DOHH2 (cell line): ENCODE measurements around the gene GLDC.

Experiments used
- H3F3A ChIP-seq: fragments of 200-600 bp; sonication (generic), shearing (Covaris generic); 2 replicates; pipeline ENCODE4 v1.6.0; 2016; ENCODE audit warnings: antibody characterized with exemption, mild to moderate bottlenecking; ENCODE audit not compliant: control insufficient read depth, insufficient read depth
- H3K27ac ChIP-seq: fragments of 200-600 bp; sonication (generic); 2 replicates; pipeline ENCODE4 v1.5.1; 2014; ENCODE audit warnings: low read depth, mild to moderate bottlenecking, low read length, moderate library complexity
- H3K27me3 ChIP-seq: fragments of 200-600 bp; sonication (generic); 2 replicates; pipeline ENCODE4 v1.6.1; 2014; ENCODE audit warnings: mild to moderate bottlenecking, low read length, mixed read lengths; ENCODE audit not compliant: control insufficient read depth
- H3K36me3 ChIP-seq: fragments of 200-600 bp; sonication (generic); 2 replicates; pipeline ENCODE4 v1.6.1; 2014; ENCODE audit warnings: mild to moderate bottlenecking, low read length, moderate library complexity, mixed read lengths; ENCODE audit not compliant: control insufficient read depth
- H3K4me1 ChIP-seq: fragments of 200-600 bp; sonication (generic); 2 replicates; pipeline ENCODE4 v1.6.1; 2014; ENCODE audit warnings: mild to moderate bottlenecking, low read length, mixed read lengths; ENCODE audit not compliant: control insufficient read depth
- H3K4me2 ChIP-seq: fragments of 200-600 bp; sonication (generic); 2 replicates; pipeline ENCODE4 v1.6.0; 2014; ENCODE audit warnings: mild to moderate bottlenecking, low read length, moderate library complexity
- H3K4me3 ChIP-seq: fragments of 200-600 bp; sonication (generic); 2 replicates; pipeline ENCODE4 v1.5.1; 2014; ENCODE audit warnings: mild to moderate bottlenecking, low read length, mixed read lengths
- H3K79me2 ChIP-seq: fragments of 200-600 bp; sonication (generic); 2 replicates; pipeline ENCODE4 v1.6.1; 2014; ENCODE audit warnings: mild to moderate bottlenecking, low read length, mixed read lengths; ENCODE audit not compliant: control insufficient read depth
- H3K9me2 ChIP-seq: fragments of 200-600 bp; sonication (generic); replicated peaks from 2 replicates; pipeline ENCODE4 v1.6.1; 2014; ENCODE audit warnings: mild to moderate bottlenecking, low read length, mixed read lengths; ENCODE audit not compliant: control insufficient read depth
- H3K9me3 ChIP-seq: fragments of 200-600 bp; sonication (generic); 2 replicates; pipeline ENCODE4 v1.6.1; 2014; ENCODE audit warnings: antibody characterized with exemption, low read length, mixed read lengths; ENCODE audit not compliant: control insufficient read depth, insufficient read depth
- H4K20me1 ChIP-seq: fragments of 200-600 bp; sonication (generic); 2 replicates; pipeline ENCODE4 v1.6.0; 2014; ENCODE audit warnings: low read depth, mild to moderate bottlenecking, antibody characterized with exemption, low read length, moderate library complexity; ENCODE audit not compliant: control insufficient read depth, insufficient read depth
- CTCF ChIP-seq: fragments of 200-600 bp; sonication (generic); IDR thresholded peaks from one replicate; pipeline ENCODE4 v1.5.1; 2014; ENCODE audit warnings: antibody characterized with exemption, mild to moderate bottlenecking, low read depth, low read length; ENCODE audit not compliant: poor library complexity, severe bottlenecking
- EZH2phosphoT487 ChIP-seq: fragments of 200-600 bp; sonication (generic); IDR thresholded peaks from 2 replicates; pipeline ENCODE4 v1.6.1; 2017; ENCODE audit warnings: borderline replicate concordance, mild to moderate bottlenecking, antibody characterized with exemption, low read length, moderate library complexity, mixed read lengths

Gene GLDC

DNA sequence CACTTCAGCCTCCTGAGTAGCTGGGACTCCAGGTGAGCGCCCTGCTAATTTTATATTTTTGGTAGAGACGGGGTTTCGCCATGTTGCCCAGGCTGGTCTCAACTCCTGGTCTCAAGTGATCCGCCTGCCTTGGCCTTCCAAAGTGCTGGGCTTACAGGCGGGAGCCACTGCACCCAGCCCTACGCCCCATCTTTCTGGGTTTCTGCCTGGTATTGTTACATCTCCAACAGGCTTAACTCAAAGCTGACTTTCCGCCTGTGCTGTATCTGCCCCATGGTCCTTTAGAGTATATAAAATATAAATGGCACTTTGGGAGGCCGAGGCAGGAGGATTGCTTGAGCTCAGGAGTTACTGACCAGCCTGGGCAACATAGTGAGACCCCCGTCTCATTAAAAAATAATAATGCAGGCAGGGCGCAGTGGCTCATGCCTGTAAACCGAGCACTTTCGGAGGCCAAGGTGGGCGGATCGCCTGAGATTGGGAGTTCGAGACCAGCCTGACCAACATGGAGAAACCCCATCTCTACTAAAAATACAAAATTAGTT is 36.5 kb upstream of the GLDC start:
- Histone ChIP-seq H3K27ac (peak overlapping the region; percentile 96), H3K4me2 (peak overlapping the region; percentile 76), H3K9me2 (no peaks in the 10 kb centered on the region), H3K27me3 (no peaks in the 10 kb centered on the region), H3K9me3 (no peaks in the 10 kb centered on the region), H4K20me1 (no peaks in the 10 kb centered on the region), H3F3A (peaks cover 23% of the 10 kb centered on the region), H3K79me2 (peaks cover 40% of the 10 kb centered on the region), H3K4me3 (peak overlapping the region; percentile 94), H3K36me3 (peaks cover 18% of the 10 kb centered on the region), H3K4me1 (peaks cover 39% of the 10 kb centered on the region)
- TF ChIP-seq CTCF (no peak), EZH2phosphoT487 (no peak)

- Histone ChIP-seq H3F3A (peaks cover 23% of the 10 kb centered on the region), H3K4me1 (peaks cover 36% of the 10 kb centered on the region), H3K36me3 (peaks cover 18% of the 10 kb centered on the region)
These were observed 35.8 kb upstream of the GLDC start for GRCh38 chr9:6681147-6681956.

GRCh38 chr9:6680797-6681146 is 35.2 kb upstream of the GLDC start:
- peaks cover 18% of the 10 kb centered on the region for H3K36me3 ChIP-seq
- peak overlapping the region; percentile 94 for H3K4me3 ChIP-seq
- no peaks in the 10 kb centered on the region for H3K27me3 ChIP-seq
- H4K20me1 ChIP-seq: no peaks in the 10 kb centered on the region
- H3K79me2 ChIP-seq: peaks cover 39% of the 10 kb centered on the region
- peak overlapping the region; percentile 76 for H3K4me2 ChIP-seq
- no peaks in the 10 kb centered on the region for H3K9me2 ChIP-seq
- TF ChIP-seq EZH2phosphoT487 (no peak), CTCF (no peak)
- H3K9me3 ChIP-seq: no peaks in the 10 kb centered on the region
- peak overlapping the region; percentile 96 for H3K27ac ChIP-seq
- H3F3A ChIP-seq: peaks cover 20% of the 10 kb centered on the region
- peaks cover 32% of the 10 kb centered on the region for H3K4me1 ChIP-seq

More at GRCh38 chr9:6681147-6681956, 35.8 kb upstream of the GLDC start:
- H3K4me3 ChIP-seq: peak overlapping the region; percentile 94
- no peaks in the 10 kb centered on the region for H3K27me3 ChIP-seq
- no peaks in the 10 kb centered on the region for H3K9me3 ChIP-seq
- TF ChIP-seq EZH2phosphoT487 (no peak), CTCF (no peak)
- H3K27ac ChIP-seq: peak overlapping the region; percentile 96
- H3K9me2 ChIP-seq: no peaks in the 10 kb centered on the region
- peak overlapping the region; percentile 76 for H3K4me2 ChIP-seq
- H3K79me2 ChIP-seq: peaks cover 39% of the 10 kb centered on the region
- H4K20me1 ChIP-seq: no peaks in the 10 kb centered on the region
